Measurements from ENCODE around the gene AKAP7. TPM values are rescaled to one million over a fixed set of nuclear protein-coding genes. Genes with fewer than 3 reads are reported as not detected.
A peak's percentile ranks its signal among the peaks of the same experiment; 100 is the strongest.

Gene AKAP7
- polyA plus RNA-seq, 1 of the 3 experiments (the other 2 are of a cell fraction), result 0.58 TPM

- no peak overlapping the region for H3K9ac ChIP-seq
- H2AFZ ChIP-seq (ENCODE audit: low read depth), result no peak overlapping the region
- no peaks in the 10 kb centered on the region for H3K9me2 ChIP-seq
- ChIA-PET CTCF (no interaction called here), POLR2A (no interaction called here)
- no peaks in the 10 kb centered on the region for H3K27me3 ChIP-seq (ENCODE audit: insufficient read depth)
- no peaks in the 10 kb centered on the region for H3K36me3 ChIP-seq (replicated peaks in 1 of 2; ENCODE audit: control insufficient read depth in 1 of 2, insufficient read depth in 2 of 2, low read length in 1 of 2)
- H4K20me1 ChIP-seq (ENCODE audit: insufficient read depth), result no peaks in the 10 kb centered on the region
- peaks cover 0 to 5% of the 10 kb centered on the region in 2 experiments; a peak in 1 of 4 replicates for H3K4me1 ChIP-seq (ENCODE audit: control insufficient read depth in 1 of 2, insufficient read depth in 2 of 2, low read depth in 1 of 2, low read length in 1 of 2)
- no peaks in the 10 kb centered on the region for H3K9me3 ChIP-seq
- DNase-seq, result no peak
- no peak overlapping the region for H3K27ac ChIP-seq (ENCODE audit: low read depth in 2 of 2, low read length in 1 of 2)
- H3K79me2 ChIP-seq (ENCODE audit: insufficient read depth), result no peaks in the 10 kb centered on the region
- no peak overlapping the region for H3K4me2 ChIP-seq
- H3F3A ChIP-seq (replicated peaks; ENCODE audit: insufficient read depth), result no peaks in the 10 kb centered on the region
- WGBS (ENCODE audit: low lambda C conversion rate), result 48% methylated on average over 6 of the region's 7 CpGs
- H3K4me3 ChIP-seq (ENCODE audit: low read depth in 2 of 2, low read length in 1 of 2), result 0 out of 4 replicates have a peak overlapping the region, but pooled peaks of 1 of the 2 experiments have one; percentile 13
- TF ChIP-seq MAX (IDR thresholded peaks at IDR 0.05; ENCODE audit: low read depth), result no peak
- TF ChIP-seq REST (IDR thresholded peaks at IDR 0.05; ENCODE audit: low read depth, low read length), result no peak
These were observed 148.4 kb downstream of the AKAP7 start for GRCh38 chr6:131283466-131284175.

GRCh38 chr6:131285548-131285947, 150.3 kb downstream of the AKAP7 start:
- Histone ChIP-seq H4K20me1 (ENCODE audit: insufficient read depth) (no peaks in the 10 kb centered on the region), H3F3A (replicated peaks; ENCODE audit: insufficient read depth) (no peaks in the 10 kb centered on the region), H3K36me3 (replicated peaks in 1 of 2; ENCODE audit: control insufficient read depth in 1 of 2, insufficient read depth in 2 of 2, low read length in 1 of 2) (no peaks in the 10 kb centered on the region), H3K4me2 (no peak overlapping the region), H3K9ac (no peak overlapping the region), H2AFZ (ENCODE audit: low read depth) (no peak overlapping the region), H3K9me3 (no peaks in the 10 kb centered on the region), H3K27ac (ENCODE audit: low read depth in 2 of 2, low read length in 1 of 2) (no peak overlapping the region), H3K79me2 (ENCODE audit: insufficient read depth) (no peaks in the 10 kb centered on the region), H3K27me3 (ENCODE audit: insufficient read depth) (no peaks in the 10 kb centered on the region), H3K4me3 (ENCODE audit: low read depth in 2 of 2, low read length in 1 of 2) (no peak overlapping the region), H3K4me1 (ENCODE audit: control insufficient read depth in 1 of 2, insufficient read depth in 2 of 2, low read depth in 1 of 2, low read length in 1 of 2) (peaks cover 0 to 5% of the 10 kb centered on the region in 2 experiments; a peak in 1 of 4 replicates), H3K9me2 (no peaks in the 10 kb centered on the region)
- DNase-seq, result no peak
- POLR2A ChIA-PET, result no interaction called here
- CTCF ChIA-PET, result no interaction called here
- no peak for TF ChIP-seq MAX (IDR thresholded peaks at IDR 0.05; ENCODE audit: low read depth)
- TF ChIP-seq EZH2phosphoT487 (IDR thresholded peaks at IDR 0.05; ENCODE audit: borderline replicate concordance, low read depth), result no peak
- no peak for TF ChIP-seq RCOR1 (IDR thresholded peaks at IDR 0.05; ENCODE audit: low read length)
- TF ChIP-seq MEF2A (IDR thresholded peaks at IDR 0.05; ENCODE audit: borderline replicate concordance, low read depth), result no peak
- no peak for TF ChIP-seq NRF1 (IDR thresholded peaks at IDR 0.05; ENCODE audit: low read depth, low read length)
- no peak for TF ChIP-seq FOSL2 (IDR thresholded peaks at IDR 0.05; ENCODE audit: borderline replicate concordance, low read depth)
- no peak for TF ChIP-seq ELF1 (IDR thresholded peaks at IDR 0.05)
- no peak for TF ChIP-seq SMC3 (IDR thresholded peaks at IDR 0.05; ENCODE audit: low read depth, low read length)
- TF ChIP-seq USF1 (IDR thresholded peaks at IDR 0.05; ENCODE audit: borderline replicate concordance, low read depth), result no peak
- no peak for TF ChIP-seq SIN3A (IDR thresholded peaks at IDR 0.05; ENCODE audit: borderline replicate concordance, low read depth, low read length)
- 12% methylated on average over 1 of the region's 1 CpG for WGBS (ENCODE audit: low lambda C conversion rate)
